K562 (cell line): ENCODE data around the gene RAB31. TPM values are rescaled to one million over a fixed set of nuclear protein-coding genes. Genes with fewer than 3 reads are reported as not detected.

Experiments used
- ARNT ChIP-seq, 2 experiments: fragments of 450-650 bp; IDR thresholded peaks; 2 replicates each; pipeline ENCODE4 v1.6.1; 2016; ENCODE audit warnings: mild to moderate bottlenecking in 1 of 2
- BCOR ChIP-seq: fragments of 450-650 bp; IDR thresholded peaks from 2 replicates; pipeline ENCODE4 v1.6.1; 2016
- BMI1 ChIP-seq: fragments of 150-350 bp; IDR thresholded peaks from 2 replicates; pipeline ENCODE4 v1.6.1; 2014; ENCODE audit warnings: low read length
- CBFA2T3 ChIP-seq: fragments of 450-650 bp; IDR thresholded peaks from 2 replicates; pipeline ENCODE4 v1.6.1; 2017
- CCAR2 ChIP-seq: fragments of 200-400 bp; formaldehyde crosslinking; IDR thresholded peaks from 2 replicates; pipeline ENCODE4 v1.6.1; 2017; ENCODE audit warnings: mild to moderate bottlenecking, low read depth, low read length
- GABPB2 ChIP-seq: fragments of 250-450 bp; sonication (Bioruptor Pico); conservative IDR thresholded peaks from 2 replicates; pipeline ENCODE4 v1.5.1; 2021; ENCODE audit warnings: mild to moderate bottlenecking
- GATAD2A ChIP-seq: fragments of 450-650 bp; IDR thresholded peaks from 2 replicates; pipeline ENCODE4 v1.6.1; 2017
- HDAC2 ChIP-seq: fragments of 450-650 bp; IDR thresholded peaks from 2 replicates; pipeline ENCODE4 v1.6.1; 2016; ENCODE audit warnings: mild to moderate bottlenecking
- KDM4B ChIP-seq, 2 experiments: fragments of 450-650 bp in 1 of 2; sonication (generic) in 1 of 2; IDR thresholded peaks; 2 replicates each; pipeline ENCODE4 v1.6.1; 2016 to 2017; ENCODE audit warnings: borderline replicate concordance in 2 of 2, antibody characterized with exemption in 1 of 2, low read depth in 1 of 2, mild to moderate bottlenecking in 1 of 2
- KLF16 ChIP-seq: IDR thresholded peaks from 2 replicates; pipeline ENCODE4 v1.6.1; 2016; ENCODE audit warnings: antibody characterized with exemption
- L3MBTL2 ChIP-seq: fragments of 450-650 bp; IDR thresholded peaks from 2 replicates; pipeline ENCODE4 v1.6.1; 2016; ENCODE audit warnings: mild to moderate bottlenecking, moderate library complexity
- MTA2 ChIP-seq: fragments of 450-650 bp; IDR thresholded peaks from 2 replicates; pipeline ENCODE4 v1.6.1; 2016; ENCODE audit warnings: low read depth
- TAL1 ChIP-seq: fragments of 450-650 bp; IDR thresholded peaks from 2 replicates; pipeline ENCODE4 v1.6.1; 2016; ENCODE audit warnings: mild to moderate bottlenecking
- ZFP36 ChIP-seq: fragments of 150-350 bp; IDR thresholded peaks from 2 replicates; pipeline ENCODE4 v1.6.1; 2018; ENCODE audit warnings: low read length, low read depth; ENCODE audit not compliant: partially characterized antibody
- ZNF175 ChIP-seq: fragments of 200-800 bp; sonication (Bioruptor generic); IDR thresholded peaks from 2 replicates; pipeline ENCODE4 v1.6.1; 2016; ENCODE audit warnings: low read depth, mild to moderate bottlenecking, missing genetic modification characterization, missing compliant biosample characterization
- ZNF77 ChIP-seq: fragments of 250-450 bp; sonication (Bioruptor Pico); IDR thresholded peaks from 2 replicates; pipeline ENCODE4 v1.5.0; 2020
- polyA plus RNA-seq, 8 experiments: library from polyadenylated mRNA; depleted of rRNA in 4 of 8; stranded (reverse) in 5 of 8; unstranded in 3 of 8; fragments of >200 nt; fragmentation: Nextera tagmentation in 2 of 8; fragmentation: Illumina TruSeq in 1 of 8; extraction: Ambion mirVana in 2 of 8; extraction: Trizol in 1 of 8; gene quantifications; 2 replicates each; pipeline versions ENCODE4 v1.2.1 to v1.2.3, GENCODE V29; 2011 to 2014; ENCODE audit warnings: inconsistent platforms in 1 of 8, missing spikeins in 1 of 8
- total RNA-seq, 7 experiments: library from RNA; depleted of rRNA in 6 of 7; stranded (reverse); fragments of >200 nt in 6 of 7; fragmentation: Illumina TruSeq in 2 of 7; extraction: Trizol in 2 of 7; gene quantifications; 2 replicates each; pipeline versions ENCODE4 v1.2.1 to v1.2.3, GENCODE V29; 2011 to 2021; ENCODE audit warnings: low replicate concordance in 1 of 7
- TF ChIP-seq, protein P1 (sequence below): fragments of 450-650 bp; IDR thresholded peaks from 2 replicates; pipeline ENCODE4 v1.6.1; 2016; ENCODE audit warnings: antibody characterized with exemption
- TF ChIP-seq, protein P2 (sequence below), 3 experiments: IDR thresholded peaks in 2 of 3; conservative IDR thresholded peaks in 1 of 3; 2 replicates each; pipeline ENCODE4 v1.5.1; 2011 to 2012; ENCODE audit warnings: low read length in 3 of 3, mild to moderate bottlenecking in 3 of 3, control low read depth in 2 of 3, improper control_type of control experiment in 1 of 3, inconsistent platforms in 1 of 3, low read depth in 1 of 3, mixed read lengths in 1 of 3, moderate library complexity in 1 of 3; ENCODE audit not compliant: insufficient read depth in 2 of 3
- TF ChIP-seq, protein P3 (sequence below): fragments of 450-650 bp; IDR thresholded peaks from 2 replicates; pipeline ENCODE4 v1.6.1; 2016
- TF ChIP-seq, protein P4 (sequence below): fragments of 450-650 bp; conservative IDR thresholded peaks from 2 replicates; pipeline ENCODE4 v1.6.1; 2016; ENCODE audit warnings: missing genetic modification characterization, low read depth, mild to moderate bottlenecking, control low read depth, missing compliant biosample characterization
- TF ChIP-seq, protein P5 (sequence below): fragments of 200-400 bp; formaldehyde crosslinking; IDR thresholded peaks from 2 replicates; pipeline ENCODE4 v1.6.1; 2017; ENCODE audit warnings: mild to moderate bottlenecking, low read depth, low read length, moderate library complexity

RAB31 gene
- total and polyA plus RNA-seq, 9 of the 15 experiments (the other 6 are each of a cell fraction or from before 2014, with no cell fraction given): 20.7 to 70.4 (median 41.3) TPM

DNA sequence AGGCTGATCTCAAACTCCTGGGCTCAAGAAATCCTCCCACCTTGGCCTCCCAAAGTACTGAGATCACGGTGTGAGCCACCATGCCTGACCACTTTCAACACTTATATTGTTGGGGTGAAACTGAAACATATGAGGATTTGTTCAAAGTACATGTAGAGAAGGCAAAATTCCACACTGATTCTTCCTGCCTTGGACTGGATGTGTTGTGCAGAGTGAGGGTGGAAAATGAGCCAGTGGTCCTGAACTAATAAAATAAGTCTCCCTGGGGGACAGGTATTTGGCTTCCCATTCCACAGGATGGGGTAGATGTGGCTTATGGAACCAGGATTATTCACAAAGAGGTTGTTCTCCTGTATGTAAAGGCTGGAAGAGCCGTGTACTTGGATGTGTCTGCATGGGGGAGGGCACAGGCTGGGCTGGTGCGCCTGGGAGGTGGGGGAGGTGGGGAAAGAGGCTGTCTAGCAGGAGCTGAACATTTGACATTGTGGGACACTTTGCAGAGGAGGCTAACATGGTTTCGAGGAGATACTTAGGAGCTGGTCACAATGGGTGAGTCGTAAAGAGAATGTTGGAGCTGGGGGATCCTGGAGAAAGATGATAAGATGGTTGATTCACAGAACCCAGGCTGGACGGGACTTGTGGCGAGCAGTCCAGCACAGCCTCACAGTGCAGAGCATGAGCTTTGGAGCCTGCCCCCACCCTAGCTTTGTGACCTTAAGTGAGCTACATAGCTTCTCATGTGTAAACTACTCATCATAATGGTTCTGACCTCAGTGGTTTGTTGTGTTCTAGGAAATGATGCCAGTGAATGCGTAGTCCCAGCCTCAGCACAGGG is 177.3 kb downstream of the RAB31 start, which contains the start of gene TXNDC2 (continued):
- peak; percentile 32; the same call in 1 of the 2 replicates for TF ChIP-seq BCOR
- peak; percentile 71 for TF ChIP-seq ZFP36
- no peak for TF ChIP-seq CBFA2T3
- TF ChIP-seq, protein P1, sequence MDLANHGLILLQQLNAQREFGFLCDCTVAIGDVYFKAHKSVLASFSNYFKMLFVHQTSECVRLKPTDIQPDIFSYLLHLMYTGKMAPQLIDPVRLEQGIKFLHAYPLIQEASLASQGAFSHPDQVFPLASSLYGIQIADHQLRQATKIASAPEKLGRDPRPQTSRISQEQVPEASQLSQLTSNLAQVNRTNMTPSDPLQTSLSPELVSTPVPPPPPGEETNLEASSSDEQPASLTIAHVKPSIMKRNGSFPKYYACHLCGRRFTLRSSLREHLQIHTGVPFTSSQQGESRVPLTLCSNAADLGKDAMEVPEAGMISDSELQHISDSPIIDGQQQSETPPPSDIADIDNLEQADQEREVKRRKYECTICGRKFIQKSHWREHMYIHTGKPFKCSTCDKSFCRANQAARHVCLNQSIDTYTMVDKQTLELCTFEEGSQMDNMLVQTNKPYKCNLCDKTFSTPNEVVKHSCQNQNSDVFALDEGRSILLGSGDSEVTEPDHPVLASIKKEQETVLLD: peak; percentile 35; the same call in 1 of the 2 replicates
- TF ChIP-seq KLF16: peak; percentile 44; the same call in 1 of the 2 replicates
- no peak for TF ChIP-seq GABPB2 (CRISPR knock-in tag)
- no peak for TF ChIP-seq ARNT (IDR thresholded peaks at IDR 0.05)
- TF ChIP-seq, protein P2, sequence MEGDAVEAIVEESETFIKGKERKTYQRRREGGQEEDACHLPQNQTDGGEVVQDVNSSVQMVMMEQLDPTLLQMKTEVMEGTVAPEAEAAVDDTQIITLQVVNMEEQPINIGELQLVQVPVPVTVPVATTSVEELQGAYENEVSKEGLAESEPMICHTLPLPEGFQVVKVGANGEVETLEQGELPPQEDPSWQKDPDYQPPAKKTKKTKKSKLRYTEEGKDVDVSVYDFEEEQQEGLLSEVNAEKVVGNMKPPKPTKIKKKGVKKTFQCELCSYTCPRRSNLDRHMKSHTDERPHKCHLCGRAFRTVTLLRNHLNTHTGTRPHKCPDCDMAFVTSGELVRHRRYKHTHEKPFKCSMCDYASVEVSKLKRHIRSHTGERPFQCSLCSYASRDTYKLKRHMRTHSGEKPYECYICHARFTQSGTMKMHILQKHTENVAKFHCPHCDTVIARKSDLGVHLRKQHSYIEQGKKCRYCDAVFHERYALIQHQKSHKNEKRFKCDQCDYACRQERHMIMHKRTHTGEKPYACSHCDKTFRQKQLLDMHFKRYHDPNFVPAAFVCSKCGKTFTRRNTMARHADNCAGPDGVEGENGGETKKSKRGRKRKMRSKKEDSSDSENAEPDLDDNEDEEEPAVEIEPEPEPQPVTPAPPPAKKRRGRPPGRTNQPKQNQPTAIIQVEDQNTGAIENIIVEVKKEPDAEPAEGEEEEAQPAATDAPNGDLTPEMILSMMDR (IDR thresholded peaks at IDR 0.05 in 2 of 3, conservative IDR thresholded peaks at IDR 0.05 in 1 of 3; ENCODE audit: insufficient read depth in 2 of 3, low read depth in 1 of 3, low read length in 3 of 3): 0 out of 6 replicates have a peak, but pooled peaks of 1 of the 3 experiments have one; percentile 7
- TF ChIP-seq GATAD2A: no peak
- TF ChIP-seq KDM4B (IDR thresholded peaks at IDR 0.05; ENCODE audit: borderline replicate concordance in 2 of 2, low read depth in 1 of 2): no peak
- TF ChIP-seq ZNF77 (CRISPR knock-in tag): no peak
- TF ChIP-seq CCAR2: no peak
- TF ChIP-seq, protein P3, sequence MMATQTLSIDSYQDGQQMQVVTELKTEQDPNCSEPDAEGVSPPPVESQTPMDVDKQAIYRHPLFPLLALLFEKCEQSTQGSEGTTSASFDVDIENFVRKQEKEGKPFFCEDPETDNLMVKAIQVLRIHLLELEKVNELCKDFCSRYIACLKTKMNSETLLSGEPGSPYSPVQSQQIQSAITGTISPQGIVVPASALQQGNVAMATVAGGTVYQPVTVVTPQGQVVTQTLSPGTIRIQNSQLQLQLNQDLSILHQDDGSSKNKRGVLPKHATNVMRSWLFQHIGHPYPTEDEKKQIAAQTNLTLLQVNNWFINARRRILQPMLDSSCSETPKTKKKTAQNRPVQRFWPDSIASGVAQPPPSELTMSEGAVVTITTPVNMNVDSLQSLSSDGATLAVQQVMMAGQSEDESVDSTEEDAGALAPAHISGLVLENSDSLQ: peak; percentile 6; the same call in 1 of the 2 replicates
- TF ChIP-seq, protein P4, sequence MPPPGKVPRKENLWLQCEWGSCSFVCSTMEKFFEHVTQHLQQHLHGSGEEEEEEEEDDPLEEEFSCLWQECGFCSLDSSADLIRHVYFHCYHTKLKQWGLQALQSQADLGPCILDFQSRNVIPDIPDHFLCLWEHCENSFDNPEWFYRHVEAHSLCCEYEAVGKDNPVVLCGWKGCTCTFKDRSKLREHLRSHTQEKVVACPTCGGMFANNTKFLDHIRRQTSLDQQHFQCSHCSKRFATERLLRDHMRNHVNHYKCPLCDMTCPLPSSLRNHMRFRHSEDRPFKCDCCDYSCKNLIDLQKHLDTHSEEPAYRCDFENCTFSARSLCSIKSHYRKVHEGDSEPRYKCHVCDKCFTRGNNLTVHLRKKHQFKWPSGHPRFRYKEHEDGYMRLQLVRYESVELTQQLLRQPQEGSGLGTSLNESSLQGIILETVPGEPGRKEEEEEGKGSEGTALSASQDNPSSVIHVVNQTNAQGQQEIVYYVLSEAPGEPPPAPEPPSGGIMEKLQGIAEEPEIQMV (tag): 0 out of 2 replicates have a peak, but pooled peaks have one; percentile 16
- no peak; the same call in none of the 2 replicates for TF ChIP-seq MTA2
- TF ChIP-seq L3MBTL2: peak; percentile 51; the same call in 1 of the 2 replicates
- peak; percentile 29; the same call in 1 of the 2 replicates for TF ChIP-seq HDAC2
- peak; percentile 61; the same call in 1 of the 2 replicates for TF ChIP-seq TAL1
- TF ChIP-seq BMI1: no peak
- peak; percentile 77; the same call in 1 of the 2 replicates for TF ChIP-seq ZNF175 (CRISPR knock-in tag)
- TF ChIP-seq, protein P5, sequence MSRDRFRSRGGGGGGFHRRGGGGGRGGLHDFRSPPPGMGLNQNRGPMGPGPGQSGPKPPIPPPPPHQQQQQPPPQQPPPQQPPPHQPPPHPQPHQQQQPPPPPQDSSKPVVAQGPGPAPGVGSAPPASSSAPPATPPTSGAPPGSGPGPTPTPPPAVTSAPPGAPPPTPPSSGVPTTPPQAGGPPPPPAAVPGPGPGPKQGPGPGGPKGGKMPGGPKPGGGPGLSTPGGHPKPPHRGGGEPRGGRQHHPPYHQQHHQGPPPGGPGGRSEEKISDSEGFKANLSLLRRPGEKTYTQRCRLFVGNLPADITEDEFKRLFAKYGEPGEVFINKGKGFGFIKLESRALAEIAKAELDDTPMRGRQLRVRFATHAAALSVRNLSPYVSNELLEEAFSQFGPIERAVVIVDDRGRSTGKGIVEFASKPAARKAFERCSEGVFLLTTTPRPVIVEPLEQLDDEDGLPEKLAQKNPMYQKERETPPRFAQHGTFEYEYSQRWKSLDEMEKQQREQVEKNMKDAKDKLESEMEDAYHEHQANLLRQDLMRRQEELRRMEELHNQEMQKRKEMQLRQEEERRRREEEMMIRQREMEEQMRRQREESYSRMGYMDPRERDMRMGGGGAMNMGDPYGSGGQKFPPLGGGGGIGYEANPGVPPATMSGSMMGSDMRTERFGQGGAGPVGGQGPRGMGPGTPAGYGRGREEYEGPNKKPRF: no peak
